Neural progenitor cell (in vitro differentiated cells): ENCODE data around the gene CDK12. TPM values are rescaled to one million over a fixed set of nuclear protein-coding genes. Genes with fewer than 3 reads are reported as not detected.

ENCODE experiments used
- DNase-seq: peaks from one replicate; pipeline ENCODE4 v3.0.0-alpha.2; 2016; ENCODE audit warnings: low spot score
- H2AFZ ChIP-seq: fragments of 200-600 bp; sonication (generic); replicated peaks from 2 replicates; pipeline ENCODE4 v1.6.1; 2016; ENCODE audit warnings: antibody characterized with exemption
- H3F3A ChIP-seq: fragments of 200-600 bp; sonication (generic); 2 replicates; pipeline ENCODE4 v1.6.1; 2016; ENCODE audit warnings: antibody characterized with exemption, low read depth
- H3K27ac ChIP-seq: fragments of 200-600 bp; sonication (generic); 2 replicates; pipeline ENCODE4 v1.5.1; 2016; ENCODE audit warnings: mild to moderate bottlenecking
- H3K27me3 ChIP-seq: fragments of 200-600 bp; sonication (generic); 2 replicates; pipeline ENCODE4 v1.6.1; 2016; ENCODE audit warnings: mild to moderate bottlenecking, moderate library complexity
- H3K36me3 ChIP-seq: fragments of 200-600 bp; sonication (generic); 2 replicates; pipeline ENCODE4 v1.5.1; 2016
- H3K4me1 ChIP-seq: fragments of 200-600 bp; sonication (generic); 2 replicates; pipeline ENCODE4 v1.6.1; 2016; ENCODE audit warnings: mixed run types
- H3K4me2 ChIP-seq: fragments of 200-600 bp; sonication (generic); 2 replicates; pipeline ENCODE4 v1.6.1; 2016
- H3K4me3 ChIP-seq: fragments of 200-600 bp; sonication (generic); 2 replicates; pipeline ENCODE4 v1.5.1; 2016
- H3K79me2 ChIP-seq: fragments of 200-600 bp; sonication (generic); 2 replicates; pipeline ENCODE4 v1.6.1; 2016; ENCODE audit warnings: low read depth
- H3K9ac ChIP-seq: fragments of 200-600 bp; sonication (generic); 2 replicates; pipeline ENCODE4 v1.6.1; 2016
- H3K9me3 ChIP-seq: fragments of 200-600 bp; sonication (generic); 2 replicates; pipeline ENCODE4 v1.5.1; 2016; ENCODE audit warnings: low read depth
- H4K20me1 ChIP-seq: fragments of 200-600 bp; sonication (generic); 2 replicates; pipeline ENCODE4 v1.6.1; 2016; ENCODE audit warnings: low read depth
- H3K27ac Mint-ChIP-seq: 3 replicates; pipeline ENCODE4 v1.8.0; 2021; ENCODE audit warnings: mixed read lengths
- H3K27me3 Mint-ChIP-seq: 2 replicates; pipeline ENCODE4 v1.8.0; 2022; ENCODE audit warnings: low read depth, mild to moderate bottlenecking, inconsistent platforms, moderate library complexity, mixed read lengths; ENCODE audit not compliant: insufficient read depth
- H3K36me3 Mint-ChIP-seq: 3 replicates; pipeline ENCODE4 v1.8.0; 2021; ENCODE audit warnings: mixed read lengths
- H3K4me1 Mint-ChIP-seq: 3 replicates; pipeline ENCODE4 v1.8.0; 2021; ENCODE audit warnings: mixed read lengths
- H3K4me3 Mint-ChIP-seq: 3 replicates; pipeline ENCODE4 v1.8.0; 2021; ENCODE audit warnings: mild to moderate bottlenecking, moderate library complexity, mixed read lengths
- H3K9me3 Mint-ChIP-seq: 3 replicates; pipeline ENCODE4 v1.8.0; 2020; ENCODE audit warnings: mixed read lengths
- CTCF ChIP-seq: fragments of 200-600 bp; sonication (generic); IDR thresholded peaks from 2 replicates; pipeline ENCODE4 v1.5.1; 2017; ENCODE audit warnings: antibody characterized with exemption, mild to moderate bottlenecking
- EZH2 ChIP-seq: fragments of 200-600 bp; sonication (generic); IDR thresholded peaks from 2 replicates; pipeline ENCODE4 v1.6.1; 2017; ENCODE audit warnings: antibody characterized with exemption, mild to moderate bottlenecking, moderate library complexity
- EZH2phosphoT487 ChIP-seq: fragments of 200-600 bp; sonication (generic); IDR thresholded peaks from 2 replicates; pipeline ENCODE4 v1.6.1; 2017; ENCODE audit warnings: antibody characterized with exemption
- total RNA-seq: library from RNA; depleted of rRNA; stranded (reverse); fragments of >200 nt; gene quantifications from 2 replicates; pipeline ENCODE4 v1.2.3, GENCODE V29; 2015; ENCODE audit warnings: low replicate concordance

Gene CDK12
- total RNA-seq, 1 donor from 2014 or later: 44.1 TPM

- Histone ChIP-seq H4K20me1 (no peaks in the 10 kb centered on the region), H3K4me3 (no peak overlapping the region), H3K9me3 (no peaks in the 10 kb centered on the region), H2AFZ (no peak overlapping the region), H3K36me3 (peaks cover 9% of the 10 kb centered on the region), H3K4me2 (no peak overlapping the region), H3K79me2 (peaks cover 30% of the 10 kb centered on the region), H3K4me1 (no peaks in the 10 kb centered on the region), H3K9ac (no peak overlapping the region), H3F3A (no peaks in the 10 kb centered on the region), H3K27ac (no peak overlapping the region), H3K27me3 (no peaks in the 10 kb centered on the region)
- Mint-ChIP-seq H3K4me3 (no peak overlapping the region), H3K36me3 (peaks cover 31% of the 10 kb centered on the region), H3K27me3 (no peaks in the 10 kb centered on the region), H3K27ac (no peak overlapping the region), H3K4me1 (no peaks in the 10 kb centered on the region), H3K9me3 (no peaks in the 10 kb centered on the region)
- DNase-seq: no peak
- TF ChIP-seq EZH2phosphoT487: no peak
- no peak for TF ChIP-seq EZH2
- no peak for TF ChIP-seq CTCF
Measured at GRCh38 chr17:39443326-39443725, 18.0 kb upstream of the CDK12 start.

- H3K4me1 ChIP-seq: peaks cover 5% of the 10 kb centered on the region
- no peak overlapping the region for H2AFZ ChIP-seq
- H3K4me2 ChIP-seq: no peak overlapping the region
- H4K20me1 ChIP-seq: no peaks in the 10 kb centered on the region
- peaks cover 2% of the 10 kb centered on the region for H3K27me3 Mint-ChIP-seq
- no peak for TF ChIP-seq EZH2
- no peak for TF ChIP-seq CTCF
- no peak for TF ChIP-seq EZH2phosphoT487
- H3K4me3 Mint-ChIP-seq: no peak overlapping the region
- H3K9ac ChIP-seq: no peak overlapping the region
- peaks cover 8% of the 10 kb centered on the region for H3K4me1 Mint-ChIP-seq
- H3K27ac ChIP-seq: no peak overlapping the region
- peaks cover 7% of the 10 kb centered on the region for H3F3A ChIP-seq
- no peaks in the 10 kb centered on the region for H3K9me3 Mint-ChIP-seq
- no peaks in the 10 kb centered on the region for H3K9me3 ChIP-seq
- peaks cover 14% of the 10 kb centered on the region for H3K36me3 Mint-ChIP-seq
- H3K27ac Mint-ChIP-seq: no peak overlapping the region
- peaks cover 63% of the 10 kb centered on the region for H3K79me2 ChIP-seq
- peaks cover 9% of the 10 kb centered on the region for H3K36me3 ChIP-seq
- H3K27me3 ChIP-seq: no peaks in the 10 kb centered on the region
- no peak for DNase-seq
- H3K4me3 ChIP-seq: no peak overlapping the region
Measured at GRCh38 chr17:39447561-39447960, 13.7 kb upstream of the CDK12 start.

- Histone ChIP-seq H3F3A (peaks cover 12% of the 10 kb centered on the region), H4K20me1 (no peaks in the 10 kb centered on the region), H3K4me2 (peak overlapping the region; percentile 98), H3K27ac (no peak overlapping the region), H3K9me3 (no peaks in the 10 kb centered on the region), H3K4me3 (peak overlapping the region; percentile 94), H3K79me2 (peaks cover 59% of the 10 kb centered on the region), H3K4me1 (peaks cover 5% of the 10 kb centered on the region), H3K9ac (peak overlapping the region; percentile 100), H3K36me3 (peaks cover 6% of the 10 kb centered on the region), H2AFZ (no peak overlapping the region), H3K27me3 (no peaks in the 10 kb centered on the region)
- TF ChIP-seq EZH2 (no peak), CTCF (no peak), EZH2phosphoT487 (no peak)
- no peak overlapping the region for H3K27ac Mint-ChIP-seq
- H3K9me3 Mint-ChIP-seq: no peaks in the 10 kb centered on the region
- H3K36me3 Mint-ChIP-seq: peaks cover 5% of the 10 kb centered on the region
- H3K27me3 Mint-ChIP-seq: peaks cover 3% of the 10 kb centered on the region
- H3K4me3 Mint-ChIP-seq: peak overlapping the region; percentile 98
- no peak for DNase-seq
- H3K4me1 Mint-ChIP-seq: peaks cover 8% of the 10 kb centered on the region
Measured at GRCh38 chr17:39450051-39450450, 11.2 kb upstream of the CDK12 start.
